HG03354 (cell line): ENCODE results near the gene PLAAT4.
A peak's percentile ranks its signal among the peaks of the same experiment; 100 is the strongest.
"Not testable (repeated sequence)": the region's sequence is repeated elsewhere in the genome, so short reads cannot be mapped to it uniquely, and the experiment has no call there.

Experiments used
- ATAC-seq: cut with Tn5 transposase; IDR thresholded peaks from one replicate; pipeline ENCODE4 v1.9.1; 2021; ENCODE audit warnings: mild to moderate bottlenecking; ENCODE audit not compliant: unreplicated experiment, poor library complexity, severe bottlenecking

The PLAAT4 gene

DNA sequence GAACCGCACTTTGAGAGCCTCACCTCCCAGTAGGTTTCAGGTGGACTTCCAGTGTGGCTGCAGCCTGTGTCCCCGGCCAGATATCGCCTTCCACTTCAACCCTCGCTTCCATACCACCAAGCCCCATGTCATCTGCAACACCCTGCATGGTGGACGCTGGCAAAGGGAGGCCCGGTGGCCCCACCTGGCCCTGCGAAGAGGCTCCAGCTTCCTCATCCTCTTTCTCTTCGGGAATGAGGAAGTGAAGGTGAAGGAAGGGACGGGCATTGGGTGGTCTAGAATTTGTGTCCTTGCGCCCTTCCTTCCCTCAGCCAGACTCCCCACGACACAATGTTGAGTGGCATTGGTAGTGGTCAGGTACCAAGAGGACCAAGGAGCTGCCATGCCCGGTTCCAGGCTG is 27.9 kb upstream of the PLAAT4 start:
- no peak for ATAC-seq

DNA sequence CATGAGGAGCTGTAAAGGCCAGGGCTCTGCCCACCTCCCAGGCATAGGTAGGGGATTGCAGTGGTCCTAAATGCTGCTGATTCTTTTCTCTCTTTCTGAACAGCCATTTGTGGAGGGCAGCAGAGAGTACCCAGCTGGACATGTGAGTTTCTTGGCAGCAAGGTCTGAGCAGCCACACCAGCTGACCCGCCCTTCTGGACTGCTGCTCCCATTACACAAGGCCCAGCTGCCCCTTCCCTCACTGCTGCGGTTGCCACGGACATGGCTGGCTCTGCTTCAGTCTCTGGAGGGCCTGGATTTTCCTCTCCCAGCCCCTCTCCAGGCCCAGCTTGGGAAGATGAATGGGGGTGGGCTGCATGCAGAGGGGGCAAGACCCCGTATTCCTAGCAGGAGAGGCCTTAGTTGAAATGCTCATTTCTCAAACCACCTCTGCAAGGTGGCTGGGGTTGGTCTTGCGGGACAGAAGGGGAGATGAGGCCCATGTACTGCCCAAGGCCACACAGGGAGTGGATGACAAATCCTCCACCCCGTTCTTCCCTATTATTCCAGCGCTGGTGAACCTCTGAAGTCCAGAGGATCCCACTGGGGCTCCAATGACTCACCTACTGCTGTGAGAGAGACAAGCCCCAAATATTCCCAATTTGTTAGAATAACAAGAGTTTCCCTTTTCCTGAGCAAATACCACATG is 26.1 kb upstream of the PLAAT4 start:
- ATAC-seq: no peak

DNA sequence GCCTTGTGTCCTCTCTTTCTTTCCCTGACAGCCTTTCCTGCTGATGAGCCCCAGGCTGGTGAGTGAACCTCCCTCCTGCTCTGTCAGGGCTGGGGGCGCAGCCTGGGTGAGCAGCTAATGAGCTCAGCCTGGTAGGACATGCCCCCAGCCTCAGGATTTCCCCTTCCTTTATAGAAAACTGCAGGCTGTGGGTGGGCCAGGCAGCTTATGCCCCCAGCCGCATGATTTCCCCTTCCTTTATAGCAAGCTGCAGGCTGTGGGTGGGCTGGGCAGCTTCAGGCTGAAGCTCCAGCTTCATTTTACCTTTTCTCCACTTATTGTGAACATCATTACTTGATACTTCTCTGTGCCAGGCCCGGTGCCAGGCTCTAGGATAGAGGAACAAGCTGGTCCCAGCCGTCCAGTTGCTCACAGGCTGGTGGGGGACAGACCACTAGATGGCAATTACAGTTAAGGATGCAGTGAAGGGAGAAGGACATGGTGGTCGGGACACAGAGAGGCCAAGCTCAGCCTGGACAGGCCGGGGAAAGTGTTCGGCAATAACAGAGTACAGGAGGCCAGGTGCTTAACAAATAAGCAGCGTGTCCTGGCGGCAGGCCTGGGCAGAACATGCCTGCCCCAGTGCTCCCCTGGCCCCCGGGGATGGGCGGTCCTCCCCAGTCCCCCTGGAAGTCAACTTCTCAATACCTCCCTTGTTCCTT is 25.4 kb upstream of the PLAAT4 start:
- no peak for ATAC-seq

DNA sequence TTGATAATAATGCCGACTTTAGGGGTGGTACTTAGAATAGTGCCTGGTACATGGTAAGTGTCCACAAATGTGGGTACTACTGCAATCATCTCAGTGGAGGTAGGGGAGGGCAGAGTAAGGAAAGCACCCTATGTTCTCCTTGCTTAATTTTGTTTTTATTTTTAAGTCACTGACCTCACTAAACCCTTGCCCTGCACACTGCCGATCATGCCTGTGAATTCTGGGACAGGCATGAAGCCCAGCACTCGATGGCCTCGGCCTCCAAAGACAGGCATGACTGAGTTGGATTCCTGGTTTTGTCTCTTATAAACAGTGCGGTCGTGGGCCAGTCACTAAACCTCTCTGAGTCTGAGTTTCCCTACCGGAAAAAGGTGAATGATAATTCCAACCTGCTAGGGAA is 23.8 kb upstream of the PLAAT4 start:
- ATAC-seq: no peak

DNA sequence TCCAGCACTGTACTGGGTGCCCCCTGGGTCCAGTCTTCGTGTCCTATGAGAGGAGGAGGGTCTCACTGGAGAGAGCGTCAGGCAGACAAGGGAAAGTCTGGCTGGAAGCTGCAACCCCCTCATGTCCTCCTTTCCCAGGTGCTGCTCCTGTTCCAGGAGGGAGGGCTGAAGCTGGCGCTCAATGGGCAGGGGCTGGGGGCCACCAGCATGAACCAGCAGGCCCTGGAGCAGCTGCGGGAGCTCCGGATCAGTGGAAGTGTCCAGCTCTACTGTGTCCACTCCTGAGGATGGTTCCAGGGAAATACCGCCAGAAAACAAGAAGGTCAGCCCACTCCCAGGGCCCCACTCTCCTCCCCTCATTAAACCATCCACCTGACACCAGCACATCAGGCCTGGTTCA is 20.5 kb upstream of the PLAAT4 start:
- no peak for ATAC-seq

DNA sequence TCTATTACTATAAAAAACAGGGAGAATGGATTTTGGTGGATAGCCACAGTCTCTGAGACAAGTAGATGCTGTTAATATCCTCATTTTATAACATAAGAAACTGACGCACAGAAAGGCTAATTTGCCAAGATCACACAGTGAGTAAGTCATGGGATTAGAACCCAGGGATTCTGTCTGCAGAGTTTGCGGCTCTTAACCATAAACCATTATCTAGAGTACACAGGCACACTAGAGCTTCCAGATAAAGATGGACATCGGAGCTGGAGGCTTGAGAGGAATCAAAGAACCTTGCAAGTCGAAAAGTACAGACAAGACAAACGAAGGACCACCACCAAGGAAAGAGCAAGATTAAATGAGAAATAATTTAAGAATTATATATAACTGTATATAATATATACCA is 19.5 kb upstream of the PLAAT4 start:
- no peak for ATAC-seq

DNA sequence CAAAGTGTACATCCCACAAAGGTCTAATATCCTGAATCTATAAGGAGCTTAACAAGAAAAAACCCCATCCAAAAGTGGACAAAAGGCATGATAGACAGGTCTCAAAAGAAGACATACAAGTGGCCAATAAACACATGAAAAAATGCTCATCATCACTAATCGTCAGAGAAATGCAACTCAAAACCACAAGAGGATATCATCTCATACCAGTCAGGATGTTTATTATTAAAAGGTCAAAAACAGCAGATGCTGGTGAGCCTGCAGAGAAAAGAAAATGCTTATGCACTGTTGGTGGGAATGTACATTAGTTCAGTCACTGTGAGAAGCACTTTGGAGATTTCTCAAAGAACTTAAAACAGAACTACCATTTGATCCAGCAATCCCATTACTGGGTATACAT is 18.1 kb upstream of the PLAAT4 start:
- no peak for ATAC-seq

DNA sequence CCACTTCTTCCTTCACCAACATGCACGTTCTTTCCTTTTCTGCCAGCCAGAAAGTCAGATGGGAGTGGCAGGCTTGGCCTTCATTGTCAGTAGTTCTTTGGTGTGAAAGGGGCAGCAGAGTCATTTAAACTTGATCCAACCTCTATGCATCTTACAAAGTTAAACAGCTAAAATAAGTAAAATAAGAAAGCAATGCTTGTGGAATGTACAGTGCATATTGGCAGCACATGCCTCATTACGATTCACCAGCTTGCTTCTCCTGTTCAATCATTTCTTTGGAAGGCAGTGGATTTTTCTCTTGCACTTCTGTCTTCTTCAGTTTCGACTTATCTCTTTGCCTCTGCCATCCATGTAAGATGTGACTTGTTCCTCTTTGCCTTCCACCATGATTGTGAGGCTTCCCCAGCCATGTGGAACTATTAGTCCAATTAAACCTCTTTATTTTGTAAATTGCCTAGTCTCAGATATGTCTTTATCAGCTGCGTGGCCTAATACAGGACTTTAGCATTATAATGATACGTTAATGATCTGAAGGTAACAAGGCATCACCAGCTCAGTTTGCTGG is 15.9 kb upstream of the PLAAT4 start:
- no peak for ATAC-seq

- ATAC-seq: no peak
Observed at GRCh38 chr11:63521896-63522295, 14.7 kb upstream of the PLAAT4 start.

DNA sequence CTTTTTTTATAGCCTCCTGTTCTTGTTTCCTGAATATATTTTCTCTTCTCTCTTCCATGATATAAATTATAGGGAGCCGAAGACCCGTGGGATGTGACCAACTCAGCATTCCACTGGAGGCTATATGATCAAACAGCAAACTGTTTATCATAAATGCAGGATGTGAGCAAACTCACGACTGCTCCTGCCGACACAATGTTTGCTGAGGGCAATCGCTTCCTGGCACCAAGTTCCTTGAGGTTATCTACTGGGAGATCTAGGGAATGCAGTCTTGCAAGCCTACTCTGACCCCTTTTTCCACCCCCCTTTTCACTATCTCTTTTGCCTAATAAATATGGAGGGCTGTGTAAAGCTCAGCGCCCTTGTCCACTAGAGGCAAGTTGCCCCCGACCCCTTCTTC is 13.5 kb upstream of the PLAAT4 start:
- no peak for ATAC-seq

DNA sequence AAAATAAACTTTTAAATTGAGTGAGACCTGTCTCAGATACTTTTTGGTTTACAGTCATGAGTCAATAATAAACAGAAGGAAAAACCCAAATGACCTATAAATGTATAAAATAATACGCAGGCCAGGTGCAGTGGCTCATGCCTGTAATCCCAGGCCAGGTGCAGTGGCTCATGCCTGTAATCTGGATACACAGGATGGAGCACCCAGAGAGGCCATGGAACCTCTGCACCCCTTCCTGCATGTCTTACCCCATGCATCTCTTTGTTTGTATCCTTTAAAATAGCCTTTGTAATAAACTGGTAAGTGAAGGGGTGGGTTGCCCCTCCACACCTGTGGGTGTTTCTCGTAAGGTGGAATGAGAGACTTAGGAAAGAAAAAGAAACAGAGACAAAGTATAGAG is 8.9 kb upstream of the PLAAT4 start:
- ATAC-seq: no peak

GRCh38 chr11:63528156-63528555 is 8.5 kb upstream of the PLAAT4 start:
- ATAC-seq: not testable (repeated sequence)

DNA sequence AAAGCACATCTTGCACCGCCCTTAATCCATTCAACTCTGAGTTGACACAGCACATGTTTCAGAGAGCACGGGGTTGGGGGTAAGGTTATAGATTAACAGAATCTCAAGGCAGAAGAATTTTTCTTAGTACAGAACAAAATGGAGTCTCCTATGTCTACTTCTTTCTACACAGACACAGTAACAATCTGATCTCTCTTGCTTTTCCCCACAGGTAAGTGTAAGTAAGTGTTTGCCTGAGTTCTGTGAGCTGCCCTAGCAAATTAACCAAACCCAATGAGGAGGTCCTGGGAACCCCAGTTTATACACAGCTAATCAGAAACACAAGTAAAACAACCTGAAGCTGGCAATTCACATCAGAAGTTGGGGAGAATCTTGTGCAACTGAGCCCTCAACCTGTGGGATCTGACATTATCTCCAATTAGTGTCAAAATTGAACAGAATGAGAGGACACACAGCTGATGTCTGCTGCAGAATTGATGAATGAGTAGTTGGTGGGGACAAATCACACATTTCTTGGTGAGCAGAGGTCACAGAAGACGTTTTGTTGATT is 7.8 kb upstream of the PLAAT4 start:
- ATAC-seq: not testable (repeated sequence)

- ATAC-seq: not testable (repeated sequence)
Observed at GRCh38 chr11:63529373-63529772, 7.2 kb upstream of the PLAAT4 start.

GRCh38 chr11:63530021-63530420 is 6.6 kb upstream of the PLAAT4 start:
- no peak for ATAC-seq

DNA sequence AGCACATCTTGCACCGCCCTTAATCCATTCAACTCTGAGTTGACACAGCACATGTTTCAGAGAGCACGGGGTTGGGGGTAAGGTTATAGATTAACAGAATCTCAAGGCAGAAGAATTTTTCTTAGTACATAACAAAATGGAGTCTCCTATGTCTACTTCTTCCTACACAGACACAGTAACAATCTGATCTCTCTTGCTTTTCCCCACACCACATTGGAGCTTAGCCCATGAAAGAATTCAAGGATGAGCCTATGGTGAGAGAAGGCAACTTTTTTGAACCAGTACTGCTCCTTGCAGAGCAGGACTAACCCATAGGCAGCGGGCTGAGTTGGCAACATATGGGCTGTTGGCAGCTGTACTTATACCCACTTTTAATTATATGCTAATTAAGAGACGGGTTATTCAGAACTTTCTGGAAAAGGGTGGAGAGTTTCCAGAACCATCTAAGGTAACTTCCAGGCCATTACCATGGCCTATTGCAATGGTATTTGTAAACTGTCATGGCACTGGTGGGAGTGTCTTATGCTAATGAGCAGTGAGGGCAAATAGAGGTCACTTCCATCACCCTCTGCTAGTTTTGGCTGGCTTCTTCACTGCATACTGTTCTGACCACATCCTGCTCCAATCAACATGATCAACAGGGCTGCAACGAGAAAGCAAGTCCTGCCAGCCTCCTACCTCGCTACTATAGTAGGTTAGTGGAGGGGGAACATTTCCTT is 5.4 kb upstream of the PLAAT4 start:
- ATAC-seq: peak; percentile 91

DNA sequence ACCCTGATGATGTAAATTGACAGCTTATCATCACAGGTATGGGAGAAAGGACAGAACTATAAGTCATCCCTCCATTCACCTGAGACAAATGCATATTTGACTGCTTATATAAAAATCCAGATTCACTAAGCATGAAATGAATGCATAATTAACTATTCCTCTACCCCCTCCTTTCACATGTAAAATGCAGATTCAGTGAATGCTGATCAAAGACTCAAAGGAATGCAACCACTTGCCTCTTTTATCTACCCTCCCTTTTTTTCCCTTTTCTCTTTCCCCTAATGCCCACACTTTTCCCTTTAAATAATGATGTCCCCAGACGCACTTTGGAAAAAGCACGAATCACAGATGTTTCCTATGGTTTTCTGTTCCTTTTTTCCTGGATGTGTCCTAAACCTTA is 4.5 kb upstream of the PLAAT4 start:
- ATAC-seq: no peak

DNA sequence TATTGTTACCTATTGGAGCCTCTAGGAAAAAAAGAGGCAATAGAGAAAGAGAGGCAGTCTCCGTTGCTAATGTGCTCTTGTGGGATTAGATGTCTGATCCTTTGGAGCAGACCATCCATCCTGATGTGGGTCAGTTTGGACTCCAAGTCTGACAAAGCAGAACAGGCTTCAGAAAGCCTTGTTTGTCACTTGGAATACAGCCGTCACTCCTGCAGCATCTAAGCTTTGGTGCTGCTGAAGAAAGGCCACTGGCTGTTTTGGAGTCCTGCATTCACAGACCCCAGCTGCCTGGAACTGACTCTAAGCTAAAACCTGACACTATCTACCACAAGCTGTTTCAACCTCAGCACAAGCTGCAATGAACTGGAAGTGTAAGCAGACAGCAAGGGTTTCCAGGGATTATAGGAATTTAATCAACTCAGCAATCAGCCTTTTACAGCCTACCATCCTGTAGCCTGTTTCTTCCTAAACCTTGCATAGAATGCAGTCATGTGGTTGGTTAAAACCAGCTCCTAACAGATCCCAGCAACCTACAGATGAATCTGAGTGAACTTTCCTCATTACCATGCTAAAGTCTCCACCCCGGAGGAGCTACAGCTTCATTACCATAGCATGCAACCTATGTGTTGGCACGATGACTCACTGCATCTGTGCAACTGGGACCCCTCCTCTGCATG is 3.7 kb upstream of the PLAAT4 start:
- no peak for ATAC-seq

- no peak for ATAC-seq
Observed at GRCh38 chr11:63534076-63534475, 2.5 kb upstream of the PLAAT4 start.

DNA sequence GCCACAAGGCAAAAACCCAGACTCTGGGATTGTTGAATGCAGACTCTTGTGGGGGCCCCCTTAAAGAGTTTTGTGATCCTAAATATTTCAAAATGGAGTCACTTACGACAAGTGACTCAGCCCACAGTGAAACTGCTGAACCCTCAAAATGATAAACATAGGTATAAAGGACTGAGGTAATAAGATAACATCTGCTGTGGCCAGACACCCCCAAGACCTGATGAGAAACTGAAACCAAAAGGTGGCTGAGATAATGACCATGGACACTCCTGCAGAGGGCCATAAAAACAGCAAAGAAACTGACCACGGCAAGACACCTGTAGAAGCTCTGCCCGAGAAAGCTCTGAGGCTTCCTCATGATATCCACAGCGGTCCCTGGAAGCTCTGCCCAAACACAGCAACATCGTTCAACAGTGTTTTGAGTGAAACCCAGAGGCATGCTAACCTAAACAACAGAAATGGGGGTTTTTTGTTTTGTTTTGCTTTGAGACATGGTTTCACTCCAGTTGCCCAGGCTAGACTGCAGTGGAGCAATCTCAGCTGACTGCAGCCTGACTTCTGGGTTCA is 1.6 kb upstream of the PLAAT4 start:
- ATAC-seq: peak; percentile 52
